IMR-90 (cell line): ENCODE results near the gene HMGCR.

Experiments
- CTCF ChIP-seq: conservative IDR thresholded peaks from 2 replicates; pipeline ENCODE4 v1.5.1; 2012; ENCODE audit warnings: mild to moderate bottlenecking, low read depth, low read length, improper control_type of control experiment
- RAD21 ChIP-seq: IDR thresholded peaks from 2 replicates; pipeline ENCODE4 v1.6.1; 2012; ENCODE audit warnings: low read length, improper control_type of control experiment

GRCh38 chr5:75324791-75325190 is 12.2 kb upstream of the HMGCR start:
- TF ChIP-seq RAD21 (no peak), CTCF (no peak)
